Mesothelial cell of epicardium (in vitro differentiated cells): ENCODE measurements around the gene WBP2. TPM values are rescaled to one million over a fixed set of nuclear protein-coding genes. Genes with fewer than 3 reads are reported as not detected.

Experiments
- DNase-seq, 2 experiments: peaks; one replicate each; pipeline ENCODE4 v3.0.0; 2021; ENCODE audit warnings: low spot score in 2 of 2; ENCODE audit not compliant: unreplicated experiment in 2 of 2
- H3K27ac Mint-ChIP-seq: 2 replicates; pipeline ENCODE4 v1.8.0; 2021; ENCODE audit warnings: mixed read lengths
- H3K27me3 Mint-ChIP-seq: 2 replicates; pipeline ENCODE4 v1.8.0; 2021; ENCODE audit warnings: low read depth, mixed read lengths
- H3K36me3 Mint-ChIP-seq: 2 replicates; pipeline ENCODE4 v1.8.0; 2021; ENCODE audit warnings: mixed read lengths
- H3K4me1 Mint-ChIP-seq: 2 replicates; pipeline ENCODE4 v1.8.0; 2021; ENCODE audit warnings: mixed read lengths
- H3K4me3 Mint-ChIP-seq: 2 replicates; pipeline ENCODE4 v1.8.0; 2021; ENCODE audit warnings: mild to moderate bottlenecking, moderate library complexity, mixed read lengths
- H3K9me3 Mint-ChIP-seq: 2 replicates; pipeline ENCODE4 v1.8.0; 2021; ENCODE audit warnings: mixed read lengths
- total RNA-seq: library from RNA; stranded (reverse); gene quantifications from 3 replicates; pipeline ENCODE4 v1.2.1, GENCODE V29; 2021
- TF ChIP-seq, protein P1 (sequence below): fragments of 200-600 bp; sonication (generic); IDR thresholded peaks from one replicate; pipeline ENCODE4 v1.5.0; 2021; ENCODE audit warnings: antibody characterized with exemption; ENCODE audit not compliant: unreplicated experiment

WBP2 gene
- total RNA-seq, 1 donor from 2014 or later = 42.3 TPM

DNA sequence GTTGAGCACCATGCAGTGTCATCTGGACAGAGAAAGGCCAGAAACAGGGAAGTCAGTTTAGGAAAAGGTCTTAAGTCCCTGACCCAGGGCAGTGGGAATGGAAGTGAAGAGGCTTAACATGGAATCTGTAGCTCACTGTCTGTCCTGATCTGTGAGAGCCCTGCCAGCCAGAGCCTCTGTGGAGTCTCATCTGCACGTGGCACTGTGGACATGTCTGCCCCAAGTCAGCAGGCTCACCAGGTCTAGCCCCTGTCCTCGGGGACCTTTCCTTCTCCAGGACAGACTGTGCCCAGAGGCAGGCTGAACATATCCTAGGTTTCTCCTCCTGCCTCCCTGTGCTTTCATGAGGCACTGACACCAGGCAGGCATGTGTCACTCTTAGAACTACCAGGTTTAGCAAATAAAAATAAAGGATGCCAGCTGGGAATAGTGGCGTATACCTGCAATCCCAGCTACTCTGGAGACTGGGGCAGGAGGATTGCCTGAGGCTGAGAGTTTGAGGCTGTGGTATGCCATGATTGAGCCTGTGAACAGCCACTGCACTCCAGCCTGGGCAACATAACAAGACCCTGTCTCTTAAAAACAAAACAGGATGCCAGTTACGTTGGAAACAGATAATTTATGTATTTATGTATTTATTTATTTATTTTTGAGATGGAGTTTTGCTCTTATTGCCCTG is 48.2 kb downstream of the WBP2 start:
- H3K4me3 Mint-ChIP-seq = no peak overlapping the region

DNA sequence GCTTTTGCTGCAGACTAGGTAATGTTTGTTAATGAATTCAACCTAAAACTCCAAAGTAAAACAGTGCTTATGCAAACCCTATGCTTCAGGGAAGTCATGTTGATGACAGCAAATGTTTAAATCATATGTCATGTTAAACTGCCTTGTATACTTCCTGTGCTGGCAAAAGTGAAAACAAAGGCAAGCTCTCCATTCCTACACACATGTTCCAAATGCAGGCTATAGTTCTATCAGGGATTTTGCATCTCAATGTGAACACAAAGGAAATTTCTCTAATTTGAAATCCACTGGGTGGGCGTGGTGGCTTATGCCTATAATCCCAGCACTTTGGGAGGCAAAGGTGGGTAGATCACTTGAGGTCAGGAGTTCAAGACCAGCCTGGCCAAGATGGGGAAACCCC is 51.3 kb downstream of the WBP2 start:
- no peak for DNase-seq
- H3K27me3 Mint-ChIP-seq = no peaks in the 10 kb centered on the region
- H3K4me3 Mint-ChIP-seq = no peak overlapping the region
- peaks cover 4% of the 10 kb centered on the region for H3K4me1 Mint-ChIP-seq
- H3K36me3 Mint-ChIP-seq = peaks cover 7% of the 10 kb centered on the region
- no peaks in the 10 kb centered on the region for H3K9me3 Mint-ChIP-seq
- H3K27ac Mint-ChIP-seq = no peak overlapping the region
- TF ChIP-seq, protein P1, sequence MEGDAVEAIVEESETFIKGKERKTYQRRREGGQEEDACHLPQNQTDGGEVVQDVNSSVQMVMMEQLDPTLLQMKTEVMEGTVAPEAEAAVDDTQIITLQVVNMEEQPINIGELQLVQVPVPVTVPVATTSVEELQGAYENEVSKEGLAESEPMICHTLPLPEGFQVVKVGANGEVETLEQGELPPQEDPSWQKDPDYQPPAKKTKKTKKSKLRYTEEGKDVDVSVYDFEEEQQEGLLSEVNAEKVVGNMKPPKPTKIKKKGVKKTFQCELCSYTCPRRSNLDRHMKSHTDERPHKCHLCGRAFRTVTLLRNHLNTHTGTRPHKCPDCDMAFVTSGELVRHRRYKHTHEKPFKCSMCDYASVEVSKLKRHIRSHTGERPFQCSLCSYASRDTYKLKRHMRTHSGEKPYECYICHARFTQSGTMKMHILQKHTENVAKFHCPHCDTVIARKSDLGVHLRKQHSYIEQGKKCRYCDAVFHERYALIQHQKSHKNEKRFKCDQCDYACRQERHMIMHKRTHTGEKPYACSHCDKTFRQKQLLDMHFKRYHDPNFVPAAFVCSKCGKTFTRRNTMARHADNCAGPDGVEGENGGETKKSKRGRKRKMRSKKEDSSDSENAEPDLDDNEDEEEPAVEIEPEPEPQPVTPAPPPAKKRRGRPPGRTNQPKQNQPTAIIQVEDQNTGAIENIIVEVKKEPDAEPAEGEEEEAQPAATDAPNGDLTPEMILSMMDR = no peak

More for the DNA sequence above, 48.2 kb downstream of the WBP2 start:
- Mint-ChIP-seq H3K9me3 (no peaks in the 10 kb centered on the region), H3K27me3 (no peaks in the 10 kb centered on the region), H3K27ac (no peak overlapping the region), H3K36me3 (no peaks in the 10 kb centered on the region), H3K4me1 (peaks cover 6% of the 10 kb centered on the region)
- TF ChIP-seq, protein P1 = no peak
- no peak for DNase-seq

DNA sequence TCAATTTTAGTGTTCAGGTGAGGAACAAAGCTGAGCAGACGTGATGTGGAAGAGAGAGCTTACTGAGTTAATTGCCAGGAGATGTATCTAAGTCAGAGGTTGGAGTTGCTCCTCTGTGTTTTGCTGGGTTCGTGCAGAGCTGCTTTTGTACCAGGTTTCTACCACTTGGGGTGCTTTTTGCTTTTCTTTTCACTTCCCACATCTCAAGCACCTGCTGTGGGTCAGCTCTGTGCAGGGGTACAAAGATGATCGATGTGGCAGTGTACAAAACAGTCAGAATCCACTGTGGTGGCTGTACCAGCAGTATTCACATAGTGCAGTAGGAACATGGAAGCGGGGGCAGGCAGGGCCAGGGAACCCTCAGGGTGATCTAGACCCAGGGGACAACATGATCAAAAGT is 55.7 kb downstream of the WBP2 start:
- H3K27ac Mint-ChIP-seq = no peak overlapping the region
- H3K36me3 Mint-ChIP-seq = peaks cover 13% of the 10 kb centered on the region
- no peak for DNase-seq
- no peak overlapping the region for H3K4me3 Mint-ChIP-seq
- H3K27me3 Mint-ChIP-seq = no peaks in the 10 kb centered on the region
- TF ChIP-seq, protein P1 = no peak
- H3K9me3 Mint-ChIP-seq = no peaks in the 10 kb centered on the region
- no peaks in the 10 kb centered on the region for H3K4me1 Mint-ChIP-seq

DNA sequence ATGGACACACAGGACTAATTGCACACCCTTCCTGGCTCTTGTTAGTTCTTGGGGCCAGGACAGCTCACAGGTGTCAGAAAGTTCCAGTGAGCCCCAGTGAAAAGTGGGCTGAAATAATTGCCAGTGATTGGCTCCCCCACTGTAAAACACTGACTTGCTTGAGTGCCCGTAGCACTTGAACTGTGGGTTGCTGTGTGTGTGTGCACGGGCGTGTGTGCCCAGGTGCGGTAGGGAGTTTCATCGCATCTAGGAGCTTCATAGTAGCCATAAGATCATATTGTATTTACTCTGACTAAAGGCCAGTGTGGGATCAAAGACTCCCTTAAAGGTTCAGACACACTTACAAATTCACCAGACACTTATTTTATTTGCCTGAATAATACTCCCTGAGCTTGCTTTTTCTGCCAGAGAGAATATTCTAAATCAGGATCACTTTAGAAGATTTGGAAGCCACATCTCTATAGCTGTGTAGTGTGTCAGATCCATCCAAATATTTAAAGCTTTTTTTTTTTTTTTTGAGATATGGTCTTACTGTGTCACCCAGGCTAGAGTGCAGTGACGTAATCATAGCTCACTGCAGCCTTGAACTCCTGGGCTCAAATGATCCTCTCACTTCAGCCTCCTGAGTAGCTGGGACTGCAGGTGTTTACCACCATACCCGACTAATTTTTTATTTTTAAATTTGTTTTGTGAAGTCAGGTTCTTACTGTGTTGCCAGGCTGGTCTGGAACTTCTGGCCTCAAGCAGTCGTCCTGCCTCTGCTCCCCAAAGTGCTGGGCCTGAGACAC is 59.1 kb downstream of the WBP2 start:
- H3K27me3 Mint-ChIP-seq = no peaks in the 10 kb centered on the region
- no peak overlapping the region for H3K4me3 Mint-ChIP-seq
- H3K4me1 Mint-ChIP-seq = no peaks in the 10 kb centered on the region
- peaks cover 21% of the 10 kb centered on the region for H3K36me3 Mint-ChIP-seq
- no peak for DNase-seq
- TF ChIP-seq, protein P1 = no peak
- H3K27ac Mint-ChIP-seq = no peak overlapping the region
- no peaks in the 10 kb centered on the region for H3K9me3 Mint-ChIP-seq

Other genes with a start within 250 kb of the WBP2 start
- 0.95 to 1.7 TPM (median 1.5 TPM) in 3 replicates for gene SMIM5, start 221.9 kb downstream of the WBP2 start, total RNA-seq
- gene RECQL5, start 188.2 kb downstream of the WBP2 start, total RNA-seq = 56.9 to 63.3 TPM (median 62.6 TPM) in 3 replicates
- 96.0 to 109 TPM (median 106 TPM) in 3 replicates for gene SAP30BP, start 188.0 kb downstream of the WBP2 start, total RNA-seq
- gene ITGB4, start 133.9 kb downstream of the WBP2 start, total RNA-seq = 112 to 117 TPM (median 116 TPM) in 3 replicates
- 28.0 to 32.1 TPM (median 30.4 TPM) in 3 replicates for gene GALK1, start 90.1 kb downstream of the WBP2 start, total RNA-seq
- gene UNK, start 70.5 kb downstream of the WBP2 start, total RNA-seq = 63.4 to 66.4 TPM (median 65.4 TPM) in 3 replicates
- gene UNC13D, start 10.9 kb downstream of the WBP2 start, total RNA-seq = 6.0 to 7.7 TPM (median 6.8 TPM) in 3 replicates
- gene TRIM47, start 23.2 kb upstream of the WBP2 start, total RNA-seq = 2.8 to 3.1 TPM (median 2.9 TPM) in 3 replicates
- gene TRIM65, start 41.6 kb upstream of the WBP2 start, total RNA-seq = 21.2 to 21.9 TPM (median 21.4 TPM) in 3 replicates
- 77.8 to 91.1 TPM (median 82.2 TPM) in 3 replicates for gene MRPL38, start 49.5 kb upstream of the WBP2 start, total RNA-seq
- 22.4 to 24.6 TPM (median 23.4 TPM) in 3 replicates for gene FBF1, start 85.7 kb upstream of the WBP2 start, total RNA-seq
- gene ACOX1, start 123.8 kb upstream of the WBP2 start, total RNA-seq = 52.2 to 57.5 TPM (median 54.3 TPM) in 3 replicates
- 35.5 to 39.4 TPM (median 37.5 TPM) in 3 replicates for gene TEN1, start 123.9 kb upstream of the WBP2 start, total RNA-seq
- gene CDK3, start 145.5 kb upstream of the WBP2 start, total RNA-seq = 34.7 to 36.5 TPM (median 34.9 TPM) in 3 replicates
- gene EVPL, start 172.0 kb upstream of the WBP2 start, total RNA-seq = 0.16 to 0.47 TPM (median 0.25 TPM) in 3 replicates
- gene SRP68, start 217.2 kb upstream of the WBP2 start, total RNA-seq = 74.9 to 80.5 TPM (median 80.1 TPM) in 3 replicates
- not detected in 3 replicates for gene GALR2, start 219.4 kb upstream of the WBP2 start, total RNA-seq
- 0.18 TPM in 1 of 3 replicates, not detected in the others for gene ZACN, start 223.8 kb upstream of the WBP2 start, total RNA-seq
- gene EXOC7, start 248.5 kb upstream of the WBP2 start, total RNA-seq = 254 to 261 TPM (median 258 TPM) in 3 replicates